Natural killer cell (primary cell): ENCODE measurements around the gene SYCP2L. TPM values are rescaled to one million over a fixed set of nuclear protein-coding genes. Genes with fewer than 3 reads are reported as not detected.
"Not testable (repeated sequence)": the region's sequence is repeated elsewhere in the genome, so short reads cannot be mapped to it uniquely, and the experiment has no call there.

Source experiments
- ATAC-seq, 3 donors: fragments of 150-1000 bp in 2 of 3; fragments of 200-7000 bp in 1 of 3; cut with Tn5 transposase; 1 replicate in 1 of 3; 2 replicates in 2 of 3; pipeline ENCODE4 v1.10.0; 2021; ENCODE audit warnings: mild to moderate bottlenecking in 2 of 3, moderate library complexity in 2 of 3
- DNase-seq, 2 donors: peaks; one replicate each; pipeline versions ENCODE4 v3.0.0 to v3.0.0-alpha.2; 2013 to 2021; ENCODE audit warnings: mixed read lengths in 1 of 2
- H3K27ac ChIP-seq: one replicate; pipeline ENCODE4 v1.5.1; 2013; ENCODE audit warnings: mild to moderate bottlenecking, low read length
- H3K27me3 ChIP-seq: one replicate; pipeline ENCODE4 v1.6.1; 2013; ENCODE audit warnings: low read length; ENCODE audit not compliant: control insufficient read depth, insufficient read depth
- H3K36me3 ChIP-seq: one replicate; pipeline ENCODE4 v1.6.1; 2013; ENCODE audit warnings: low read length; ENCODE audit not compliant: control insufficient read depth, insufficient read depth
- H3K4me1 ChIP-seq: one replicate; pipeline ENCODE4 v1.6.1; 2013; ENCODE audit warnings: low read length; ENCODE audit not compliant: control insufficient read depth, insufficient read depth
- H3K4me3 ChIP-seq: one replicate; pipeline ENCODE4 v1.5.1; 2013; ENCODE audit warnings: low read length
- H3K9me3 ChIP-seq: one replicate; pipeline ENCODE4 v1.6.1; 2013; ENCODE audit warnings: low read length; ENCODE audit not compliant: control insufficient read depth, insufficient read depth
- H3K27ac Mint-ChIP-seq, 2 donors: one replicate each; pipeline ENCODE4 v1.8.0; 2022; ENCODE audit warnings: mild to moderate bottlenecking in 2 of 2, mixed read lengths in 2 of 2, moderate library complexity in 1 of 2
- H3K27me3 Mint-ChIP-seq, 2 donors: one replicate each; pipeline ENCODE4 v1.8.0; 2022; ENCODE audit warnings: low read depth in 2 of 2, mixed read lengths in 2 of 2
- H3K36me3 Mint-ChIP-seq: one replicate; pipeline ENCODE4 v1.8.0; 2022; ENCODE audit warnings: mixed read lengths
- H3K4me1 Mint-ChIP-seq, 2 donors: one replicate each; pipeline ENCODE4 v1.8.0; 2022; ENCODE audit warnings: mixed read lengths in 2 of 2
- H3K4me3 Mint-ChIP-seq: one replicate; pipeline ENCODE4 v1.8.0; 2022; ENCODE audit warnings: mild to moderate bottlenecking, moderate library complexity, mixed read lengths
- H3K9me3 Mint-ChIP-seq, 2 donors: one replicate each; pipeline ENCODE4 v1.8.0; 2022; ENCODE audit warnings: mixed read lengths in 2 of 2
- CTCF ChIP-seq: fragments of 200-600 bp; IDR thresholded peaks from one replicate; pipeline ENCODE4 v1.8.0; 2022; ENCODE audit warnings: antibody characterized with exemption
- WGBS: methylation state at CpG from one replicate; pipeline ENCODE4 v1.1.7; 2013; ENCODE audit warnings: missing lambda C conversion rate; ENCODE audit not compliant: insufficient coverage; 5-methylcytosine and 5-hydroxymethylcytosine counted together
- intact Hi-C: fragments of 100-400 bp; cut with micrococcal nuclease; formaldehyde crosslinking; loops from one replicate; pipeline ENCODE4 v1.14.2; 2022
- total RNA-seq, 4 donors: library from RNA; stranded (reverse); fragments of 120-200 nt in 1 of 4; gene quantifications; one replicate each; pipeline versions ENCODE4 v1.2.3 to v1.2.4, GENCODE V29; 2013 to 2022

Gene SYCP2L
- total RNA-seq, 3 donors from 2014 or later (not counting 1 experiment from before 2014, with no cell fraction given): 0.82 to 7.3 TPM; not detected in 1

- no peak for TF ChIP-seq CTCF
- Histone ChIP-seq H3K4me3 (no peak overlapping the region), H3K4me1 (no peaks in the 10 kb centered on the region), H3K27me3 (no peaks in the 10 kb centered on the region), H3K9me3 (peaks cover 7% of the 10 kb centered on the region), H3K27ac (no peak overlapping the region), H3K36me3 (no peaks in the 10 kb centered on the region)
- Mint-ChIP-seq H3K36me3 (peaks cover 8% of the 10 kb centered on the region), H3K27ac (no peak overlapping the region), H3K27me3 (peaks cover 8 to 11% of the 10 kb centered on the region in 2 donors), H3K9me3 (peaks cover 6 to 10% of the 10 kb centered on the region in 2 donors), H3K4me3 (no peak overlapping the region), H3K4me1 (no peaks in the 10 kb centered on the region)
- intact Hi-C loops: no loop called here
- WGBS: 90% methylated on average over 1 of the region's 2 CpGs
- no peak for DNase-seq
- ATAC-seq: no peak
These were observed 29.6 kb upstream of the SYCP2L start for GRCh38 chr6:10857259-10857658.

- H3K9me3 Mint-ChIP-seq: no peaks in the 10 kb centered on the region
- no peak for TF ChIP-seq CTCF
These were observed 25.8 kb upstream of the SYCP2L start for GRCh38 chr6:10861086-10861485.

DNA sequence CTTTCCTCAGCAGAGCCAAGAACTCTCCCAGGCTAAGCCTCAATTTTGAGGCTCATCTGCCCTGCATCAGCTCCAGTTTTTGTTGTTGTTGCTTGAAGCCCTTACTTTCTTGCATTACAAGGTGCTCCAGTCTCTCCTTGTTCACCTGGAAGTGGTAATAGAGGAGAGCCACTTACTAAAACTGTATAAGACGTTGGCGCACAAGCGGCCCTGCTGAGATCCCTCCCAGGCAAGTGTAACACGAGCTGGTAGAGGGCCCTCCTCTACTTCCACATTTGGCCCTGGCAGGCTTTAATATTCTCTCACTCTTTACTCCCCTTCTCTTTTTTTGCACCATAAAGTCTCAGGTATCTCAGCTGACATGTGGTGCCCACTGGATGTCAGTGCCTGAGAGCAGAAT is 24.5 kb upstream of the SYCP2L start:
- Histone ChIP-seq H3K27me3 (no peaks in the 10 kb centered on the region), H3K4me1 (no peaks in the 10 kb centered on the region), H3K27ac (no peak overlapping the region), H3K36me3 (no peaks in the 10 kb centered on the region), H3K4me3 (no peak overlapping the region), H3K9me3 (no peaks in the 10 kb centered on the region)
- Mint-ChIP-seq H3K4me1 (no peaks in the 10 kb centered on the region), H3K27ac (no peak overlapping the region), H3K4me3 (no peak overlapping the region), H3K36me3 (no peaks in the 10 kb centered on the region), H3K9me3 (no peaks in the 10 kb centered on the region), H3K27me3 (no peaks in the 10 kb centered on the region)
- 93% methylated on average over 4 of the region's 4 CpGs for WGBS
- DNase-seq (no peak), ATAC-seq (no peak)
- TF ChIP-seq CTCF: no peak
- intact Hi-C loops: no loop called here

More at GRCh38 chr6:10861086-10861485, 25.8 kb upstream of the SYCP2L start:
- H3K4me1 ChIP-seq: no peaks in the 10 kb centered on the region
- H3K4me3 Mint-ChIP-seq: no peak overlapping the region
- intact Hi-C loops: no loop called here
- ATAC-seq (no peak), DNase-seq (no peak)
- no peaks in the 10 kb centered on the region for H3K4me1 Mint-ChIP-seq
- H3K4me3 ChIP-seq: no peak overlapping the region
- H3K36me3 ChIP-seq: no peaks in the 10 kb centered on the region
- no peaks in the 10 kb centered on the region for H3K27me3 ChIP-seq
- no peak overlapping the region for H3K27ac Mint-ChIP-seq
- no peaks in the 10 kb centered on the region for H3K27me3 Mint-ChIP-seq
- WGBS: 83% methylated on average over 1 of the region's 2 CpGs
- no peaks in the 10 kb centered on the region for H3K36me3 Mint-ChIP-seq
- no peaks in the 10 kb centered on the region for H3K9me3 ChIP-seq
- no peak overlapping the region for H3K27ac ChIP-seq

- not testable (repeated sequence) for H3K9me3 Mint-ChIP-seq, H3K36me3 Mint-ChIP-seq
These were observed 23.8 kb upstream of the SYCP2L start for GRCh38 chr6:10863031-10863430.

GRCh38 chr6:10866709-10867108 is 20.1 kb upstream of the SYCP2L start:
- ATAC-seq, H3K4me3 ChIP-seq, H3K27ac ChIP-seq, H3K4me1 Mint-ChIP-seq, H3K4me3 Mint-ChIP-seq, H3K36me3 Mint-ChIP-seq, H3K9me3 Mint-ChIP-seq, H3K27ac Mint-ChIP-seq, H3K27me3 ChIP-seq, H3K36me3 ChIP-seq, H3K9me3 ChIP-seq, intact Hi-C loops, DNase-seq, H3K4me1 ChIP-seq: not testable (repeated sequence)
- H3K27me3 Mint-ChIP-seq: peaks cover 2 to 16% of the 10 kb centered on the region in 2 donors
- 93% methylated on average over 3 of the region's 3 CpGs for WGBS

More at GRCh38 chr6:10863031-10863430, 23.8 kb upstream of the SYCP2L start:
- H3K27me3 ChIP-seq, H3K4me3 Mint-ChIP-seq, H3K27ac ChIP-seq, intact Hi-C loops, ATAC-seq, H3K27me3 Mint-ChIP-seq, H3K36me3 ChIP-seq, DNase-seq, H3K27ac Mint-ChIP-seq, H3K4me1 Mint-ChIP-seq, H3K4me1 ChIP-seq, H3K4me3 ChIP-seq, H3K9me3 ChIP-seq: not testable (repeated sequence)
- WGBS: 94% methylated on average over 7 of the region's 7 CpGs
